T-cell (primary cell): ENCODE results near the gene STK32C. TPM values are rescaled to one million over a fixed set of nuclear protein-coding genes. Genes with fewer than 3 reads are reported as not detected.

Experiments used
- ATAC-seq, 4 experiments: fragments of 200-7000 bp in 3 of 4; fragments of 150-1000 bp in 1 of 4; cut with Tn5 transposase; replicated peaks in 1 of 4; 1 replicate in 3 of 4; 2 replicates in 1 of 4; pipeline ENCODE4 v1.10.0; 2021; ENCODE audit warnings: moderate library complexity in 3 of 4, mild to moderate bottlenecking in 2 of 4, moderate number of reproducible peaks in 1 of 4
- CTCF ChIA-PET, 2 donors: fragments of 300-600 bp; sonication (Branson Sonifier 250); formaldehyde crosslinking; loops; one replicate each; lab custom pipeline; 2022; ENCODE audit warnings: antibody characterized with exemption in 2 of 2; lab: Charles Lee
- POLR2A ChIA-PET, 2 donors: fragments of 300-600 bp; sonication (Branson Sonifier 250); formaldehyde crosslinking; loops; one replicate each; lab custom pipeline; 2022; ENCODE audit warnings: antibody characterized with exemption in 2 of 2; lab: Charles Lee
- DNase-seq, 35 experiments: peaks; one replicate each; pipeline versions ENCODE4 v3.0.0 to v3.0.0-alpha.2; 2013 to 2023
- H3K27ac ChIP-seq: one replicate; pipeline ENCODE4 v1.5.1; 2013; ENCODE audit warnings: low read length
- H3K27me3 ChIP-seq, 2 experiments: replicated peaks in 1 of 2; 1 replicate in 1 of 2; 2 replicates in 1 of 2; pipeline versions ENCODE4 v1.6.1 to v1.7.0; 2013; ENCODE audit warnings: low read length in 1 of 2, mixed read lengths in 1 of 2; ENCODE audit not compliant: control insufficient read depth in 2 of 2, insufficient read depth in 2 of 2; ENCODE audit errors: extremely low read depth in 1 of 2
- H3K36me3 ChIP-seq, 2 donors: 1 replicate in 1 of 2; 2 replicates in 1 of 2; pipeline versions ENCODE4 v1.6.1 to v1.7.0; 2013; ENCODE audit warnings: low read length in 1 of 2; ENCODE audit not compliant: control insufficient read depth in 2 of 2, insufficient read depth in 1 of 2; ENCODE audit errors: extremely low read depth in 1 of 2
- H3K4me1 ChIP-seq, 2 experiments: 1 replicate in 1 of 2; 2 replicates in 1 of 2; pipeline versions ENCODE4 v1.6.1 to v1.7.0; 2013; ENCODE audit warnings: low read length in 2 of 2, mixed read lengths in 1 of 2; ENCODE audit not compliant: insufficient read depth in 2 of 2, control insufficient read depth in 1 of 2; ENCODE audit errors: extremely low read depth in 1 of 2
- H3K4me3 ChIP-seq, 2 donors: 1 replicate in 1 of 2; 2 replicates in 1 of 2; pipeline versions ENCODE4 v1.5.1 to v1.7.0; 2013; ENCODE audit warnings: mild to moderate bottlenecking in 2 of 2, low read length in 1 of 2, moderate library complexity in 1 of 2; ENCODE audit not compliant: control insufficient read depth in 1 of 2; ENCODE audit errors: extremely low read depth in 1 of 2
- H3K9me3 ChIP-seq: 2 replicates; pipeline ENCODE4 v1.7.0; 2013
- H3K27ac Mint-ChIP-seq, 2 donors: one replicate each; pipeline ENCODE4 v1.8.0; 2020 to 2021; ENCODE audit warnings: mild to moderate bottlenecking in 2 of 2, mixed read lengths in 2 of 2
- H3K27me3 Mint-ChIP-seq, 2 donors: one replicate each; pipeline ENCODE4 v1.8.0; 2021 to 2022; ENCODE audit warnings: mixed read lengths in 2 of 2
- H3K36me3 Mint-ChIP-seq: one replicate; pipeline ENCODE4 v1.8.0; 2021; ENCODE audit warnings: mixed read lengths
- H3K4me1 Mint-ChIP-seq, 3 donors: one replicate each; pipeline ENCODE4 v1.8.0; 2020 to 2022; ENCODE audit warnings: mixed read lengths in 3 of 3, mild to moderate bottlenecking in 1 of 3
- H3K4me3 Mint-ChIP-seq, 3 donors: one replicate each; pipeline ENCODE4 v1.8.0; 2020 to 2022; ENCODE audit warnings: mild to moderate bottlenecking in 3 of 3, mixed read lengths in 3 of 3, moderate library complexity in 3 of 3
- H3K9me3 Mint-ChIP-seq, 3 donors: one replicate each; pipeline ENCODE4 v1.8.0; 2020 to 2022; ENCODE audit warnings: mixed read lengths in 3 of 3
- WGBS: methylation state at CpG from one replicate; pipeline ENCODE4 v1.1.5; 2013; ENCODE audit warnings: missing lambda C conversion rate; ENCODE audit not compliant: insufficient coverage; 5-methylcytosine and 5-hydroxymethylcytosine counted together
- total RNA-seq, 35 experiments: library from RNA in 6 of 35; stranded (reverse) in 6 of 35; fragments of 120-200 nt in 1 of 35; gene quantifications; one replicate each; pipeline versions ENCODE4 v1.2.1 to v1.2.4 and lab custom pipeline; 2013 to 2026

The STK32C gene
- total RNA-seq, 5 donors from 2014 or later (not counting 1 experiment from before 2014, with no cell fraction given) = 5.8 to 16.4 (median 12.2) TPM

DNA sequence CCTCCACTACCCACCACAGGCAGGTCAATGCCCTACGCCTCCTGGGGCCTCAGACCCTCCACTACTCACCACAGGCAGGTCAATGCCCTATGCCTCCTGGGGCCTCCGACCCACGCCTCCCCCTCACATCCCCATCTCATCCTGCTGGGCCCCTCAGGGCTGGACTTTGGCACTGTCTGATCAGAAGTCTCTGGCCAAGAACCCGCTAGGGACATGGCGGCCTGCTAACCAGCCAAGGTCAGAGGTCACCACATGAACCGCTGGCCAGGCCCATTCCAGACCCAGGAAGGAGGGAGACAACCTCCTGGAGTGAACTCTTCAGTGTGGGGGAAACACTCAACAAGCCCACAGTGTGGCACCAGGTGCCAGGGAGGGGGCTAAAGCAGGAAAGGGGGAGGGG is 55.8 kb downstream of the STK32C start:
- POLR2A ChIA-PET = no interaction called here
- Histone ChIP-seq H3K4me1 (peaks cover 10 to 12% of the 10 kb centered on the region in 2 experiments), H3K9me3 (no peaks in the 10 kb centered on the region), H3K36me3 (no peaks in the 10 kb centered on the region), H3K4me3 (no peak overlapping the region), H3K27me3 (no peaks in the 10 kb centered on the region), H3K27ac (no peak overlapping the region)
- ATAC-seq (no peak), DNase-seq (no peak)
- Mint-ChIP-seq H3K27me3 (no peaks in the 10 kb centered on the region), H3K4me1 (peaks cover 2 to 6% (median 4%) of the 10 kb centered on the region in 3 donors), H3K4me3 (no peak overlapping the region), H3K9me3 (no peaks in the 10 kb centered on the region), H3K27ac (no peak overlapping the region), H3K36me3 (no peaks in the 10 kb centered on the region)
- CTCF ChIA-PET = no interaction called here
- WGBS = 93% methylated on average over 5 of the region's 6 CpGs

GRCh38 chr10:132250481-132251475 is 57.0 kb downstream of the STK32C start:
- ChIA-PET CTCF (no interaction called here), POLR2A (no interaction called here)
- no peak overlapping the region for H3K4me3 Mint-ChIP-seq
- Histone ChIP-seq H3K27ac (no peak overlapping the region), H3K36me3 (no peaks in the 10 kb centered on the region), H3K9me3 (no peaks in the 10 kb centered on the region), H3K4me1 (peaks cover 9 to 10% of the 10 kb centered on the region in 2 experiments), H3K4me3 (no peak overlapping the region), H3K27me3 (no peaks in the 10 kb centered on the region)
- H3K4me1 Mint-ChIP-seq = peaks cover 2 to 6% (median 2%) of the 10 kb centered on the region in 3 donors
- H3K27ac Mint-ChIP-seq = no peak overlapping the region
- no peaks in the 10 kb centered on the region for H3K27me3 Mint-ChIP-seq
- no peaks in the 10 kb centered on the region for H3K9me3 Mint-ChIP-seq
- ATAC-seq (no peak), DNase-seq (no peak)
- 93% methylated on average over 15 of the region's 30 CpGs for WGBS
- H3K36me3 Mint-ChIP-seq = no peaks in the 10 kb centered on the region

- POLR2A ChIA-PET = no interaction called here
- Mint-ChIP-seq H3K4me1 (no peaks in the 10 kb centered on the region), H3K27ac (no peak overlapping the region), H3K36me3 (no peaks in the 10 kb centered on the region), H3K4me3 (no peak overlapping the region), H3K9me3 (no peaks in the 10 kb centered on the region), H3K27me3 (no peaks in the 10 kb centered on the region)
- DNase-seq (no peak), ATAC-seq (no peak)
- 91% methylated on average over 13 of the region's 17 CpGs for WGBS
- Histone ChIP-seq H3K4me1 (peaks cover under 1 to 10% of the 10 kb centered on the region in 2 experiments), H3K27me3 (no peaks in the 10 kb centered on the region), H3K36me3 (no peaks in the 10 kb centered on the region), H3K4me3 (no peak overlapping the region), H3K27ac (no peak overlapping the region), H3K9me3 (no peaks in the 10 kb centered on the region)
- CTCF ChIA-PET = no interaction called here
Measured at GRCh38 chr10:132249824-132250375, 57.9 kb downstream of the STK32C start.

DNA sequence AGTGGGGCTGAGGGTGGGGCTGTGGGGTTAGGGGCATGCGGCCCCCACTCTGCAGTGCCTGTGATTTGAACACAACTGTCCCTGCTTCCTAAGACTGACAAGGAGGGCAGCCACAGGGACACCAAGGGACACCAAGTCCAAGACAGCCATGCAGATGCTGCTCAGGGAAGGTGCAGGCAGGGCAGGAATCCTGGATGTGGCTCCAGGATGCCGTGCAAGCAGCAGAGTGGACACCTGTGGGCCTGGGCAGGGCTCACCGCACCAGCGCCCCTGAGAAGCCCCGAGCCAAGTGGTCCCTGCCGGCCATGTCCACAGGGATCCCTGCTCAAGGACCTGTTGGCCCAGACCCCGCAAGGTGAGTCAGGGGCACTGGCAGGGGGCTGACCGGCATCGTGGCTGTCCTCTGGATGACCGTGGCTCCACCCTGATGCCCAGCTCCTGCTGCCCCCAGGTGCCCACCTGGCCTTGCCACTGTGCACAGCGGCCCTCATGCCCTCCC is 58.5 kb downstream of the STK32C start:
- ChIA-PET CTCF (no interaction called here), POLR2A (no interaction called here)
- 88% methylated on average over 11 of the region's 11 CpGs for WGBS
- Mint-ChIP-seq H3K36me3 (no peaks in the 10 kb centered on the region), H3K27ac (no peak overlapping the region), H3K9me3 (no peaks in the 10 kb centered on the region), H3K27me3 (no peaks in the 10 kb centered on the region), H3K4me3 (peak overlapping the region in 1 of 3 donors; percentile 66), H3K4me1 (no peaks in the 10 kb centered on the region)
- ATAC-seq (peak in 3 of 4 experiments; percentile 9 to 25 (median 22)), DNase-seq (no peak)
- Histone ChIP-seq H3K9me3 (no peaks in the 10 kb centered on the region), H3K27ac (no peak overlapping the region), H3K27me3 (no peaks in the 10 kb centered on the region), H3K4me1 (peaks cover 0 to 10% of the 10 kb centered on the region in 2 experiments), H3K36me3 (no peaks in the 10 kb centered on the region), H3K4me3 (no peak overlapping the region)

DNA sequence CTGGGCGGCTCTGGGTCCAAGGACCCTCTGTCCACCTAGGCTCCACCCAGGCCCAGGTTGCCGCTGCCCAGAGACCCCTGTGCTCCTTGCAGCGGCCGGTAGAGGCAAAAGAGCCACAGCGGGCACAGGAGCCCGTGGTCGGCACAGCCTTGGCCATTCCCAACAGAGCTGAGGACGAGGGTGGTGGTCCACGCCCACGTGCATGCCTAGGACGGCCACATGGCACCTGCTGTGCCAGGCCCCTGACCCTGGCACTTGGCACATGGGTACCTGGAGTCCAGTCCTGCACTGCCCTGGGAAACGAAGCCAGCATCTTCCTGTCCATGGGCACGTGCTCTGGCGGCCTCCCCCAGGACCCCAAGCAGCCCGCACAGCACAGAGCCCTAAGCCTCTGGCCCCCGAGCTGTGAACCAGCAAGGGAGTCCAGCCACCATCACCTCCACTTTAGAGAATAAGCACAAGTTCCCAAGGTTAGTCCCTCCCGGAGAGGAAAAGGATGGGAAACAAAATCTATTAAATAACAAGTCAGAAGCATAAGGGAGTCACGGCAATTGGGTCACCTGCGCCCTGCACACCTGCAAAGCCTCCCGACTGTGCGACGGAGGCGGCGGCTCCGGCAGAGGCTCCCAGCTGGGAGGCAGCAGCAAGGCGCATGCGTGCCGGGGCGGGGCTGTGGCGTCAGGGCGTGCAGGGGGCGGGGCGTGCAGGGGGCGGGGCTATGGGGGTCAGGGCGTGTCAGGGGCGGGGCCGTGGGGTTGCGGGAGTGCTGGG is 59.1 kb downstream of the STK32C start:
- H3K27ac ChIP-seq = no peak overlapping the region
- Mint-ChIP-seq H3K9me3 (no peaks in the 10 kb centered on the region), H3K27me3 (no peaks in the 10 kb centered on the region), H3K4me3 (peak overlapping the region in 1 of 3 donors; percentile 66), H3K4me1 (no peaks in the 10 kb centered on the region), H3K27ac (no peak overlapping the region), H3K36me3 (no peaks in the 10 kb centered on the region)
- DNase-seq = peak in 31 of 35 experiments; percentile 6 to 69 (median 44)
- ChIA-PET POLR2A (no interaction called here), CTCF (no interaction called here)
- H3K36me3 ChIP-seq = no peaks in the 10 kb centered on the region
- peak; percentile 29 to 83 (median 74) for ATAC-seq
- 75% methylated on average over 28 of the region's 38 CpGs for WGBS
- H3K4me3 ChIP-seq = no peak overlapping the region
- no peaks in the 10 kb centered on the region for H3K27me3 ChIP-seq
- no peaks in the 10 kb centered on the region for H3K9me3 ChIP-seq
- H3K4me1 ChIP-seq = peaks cover 0 to 10% of the 10 kb centered on the region in 2 experiments

GRCh38 chr10:132247943-132248342 is 59.8 kb downstream of the STK32C start:
- WGBS = 90% methylated on average over 19 of the region's 19 CpGs
- Histone ChIP-seq H3K4me1 (peaks cover 0 to 10% of the 10 kb centered on the region in 2 experiments), H3K4me3 (no peak overlapping the region), H3K36me3 (no peaks in the 10 kb centered on the region), H3K27ac (no peak overlapping the region), H3K9me3 (no peaks in the 10 kb centered on the region), H3K27me3 (no peaks in the 10 kb centered on the region)
- no peaks in the 10 kb centered on the region for H3K27me3 Mint-ChIP-seq
- ChIA-PET CTCF (no interaction called here), POLR2A (no interaction called here)
- no peak overlapping the region for H3K27ac Mint-ChIP-seq
- no peak overlapping the region for H3K4me3 Mint-ChIP-seq
- H3K9me3 Mint-ChIP-seq = no peaks in the 10 kb centered on the region
- H3K4me1 Mint-ChIP-seq = no peaks in the 10 kb centered on the region
- ATAC-seq (no peak), DNase-seq (no peak)
- H3K36me3 Mint-ChIP-seq = no peaks in the 10 kb centered on the region
